Kidney (tissue), 14 donors: ENCODE data around the gene PHACTR2. TPM values are rescaled to one million over a fixed set of nuclear protein-coding genes. Genes with fewer than 3 reads are reported as not detected.

Source experiments
- DNase-seq, 5 donors: peaks; one replicate each; pipeline ENCODE4 v3.0.0-alpha.2; 2013 to 2020
- FAIRE-seq: peaks from 2 replicates; lab custom pipeline; 2012; peaks lifted over from hg19 to GRCh38; lab: Jason Lieb, UNC
- H3K27ac ChIP-seq, 2 donors: one replicate each; pipeline ENCODE4 v1.7.0; 2013; ENCODE audit warnings: low read depth in 2 of 2, low read length in 2 of 2, inconsistent platforms in 1 of 2
- H3K27me3 ChIP-seq: one replicate; pipeline ENCODE4 v1.7.1; 2013; ENCODE audit warnings: low read length, inconsistent platforms; ENCODE audit not compliant: control insufficient read depth, insufficient read depth
- H3K36me3 ChIP-seq, 3 donors: one replicate each; pipeline versions ENCODE4 v1.7.0 to v1.7.1; 2013; ENCODE audit warnings: low read length in 3 of 3, control low read depth in 1 of 3, inconsistent platforms in 1 of 3; ENCODE audit not compliant: insufficient read depth in 3 of 3, control insufficient read depth in 2 of 3
- H3K4me1 ChIP-seq, 3 donors: one replicate each; pipeline versions ENCODE4 v1.7.0 to v1.7.1; 2013; ENCODE audit warnings: low read length in 3 of 3, inconsistent platforms in 1 of 3, low read depth in 1 of 3; ENCODE audit not compliant: control insufficient read depth in 2 of 3, insufficient read depth in 2 of 3
- H3K4me3 ChIP-seq, 3 donors: one replicate each; pipeline versions ENCODE4 v1.7.0 to v1.8.1; 2013; ENCODE audit warnings: low read length in 3 of 3, control low read depth in 1 of 3, inconsistent platforms in 1 of 3
- H3K9ac ChIP-seq, 3 donors: one replicate each; pipeline versions ENCODE4 v1.7.0 to v1.7.1; 2013; ENCODE audit warnings: low read length in 3 of 3, control low read depth in 1 of 3, inconsistent platforms in 1 of 3
- H3K9me3 ChIP-seq, 3 donors: one replicate each; pipeline versions ENCODE4 v1.7.0 to v1.7.1; 2013; ENCODE audit warnings: low read length in 3 of 3, control low read depth in 1 of 3, inconsistent platforms in 1 of 3; ENCODE audit not compliant: control insufficient read depth in 2 of 3, insufficient read depth in 1 of 3
- CTCF ChIP-seq: IDR thresholded peaks from 3 replicates; pipeline ENCODE4 v1.5.1; 2012; ENCODE audit warnings: mild to moderate bottlenecking, moderate library complexity, borderline replicate concordance; ENCODE audit not compliant: insufficient read depth; ENCODE audit errors: extremely low read depth
- intact Hi-C: fragments of 100-400 bp; cut with DNase I; formaldehyde crosslinking; loops from one replicate; pipeline ENCODE4 v1.11.1; 2022
- polyA plus RNA-seq: library from polyadenylated mRNA; stranded (reverse); fragments of 350-450 nt; fragmentation: Illumina TruSeq; extraction: RNeasy Lipid Tissue Mini Kit (QIAGEN cat#74804); gene quantifications from one replicate; pipeline ENCODE4 v1.2.3, GENCODE V29; 2014; ENCODE audit warnings: low read depth, low replicate concordance; ENCODE audit not compliant: insufficient read depth
- total RNA-seq: library from RNA; stranded (reverse); fragmentation: NEBNext Ultra II Directional; extraction: Animal tissue kit (Norgen Biotek cat#: 25700); gene quantifications from one replicate; pipeline ENCODE4 v1.2.1, GENCODE V29; 2021
- donor health status: control.
- donor health status: control.
- donor health status: control.
- donor health status: control.
- donor health status: control.
- donor health status: DM: yes; HTN: yes; CAD: no.
- donor health status: Normal renal cell carcinoma (clear cell type).

PHACTR2 gene
- total and polyA plus RNA-seq, 2 donors from 2014 or later = 3.5 to 56.1 TPM

- H3K27ac ChIP-seq = peak overlapping the region; percentile 89 to 91
- no peaks in the 10 kb centered on the region for H3K27me3 ChIP-seq
- no peak for FAIRE-seq
- H3K4me1 ChIP-seq = peaks cover 0 to 6% (median 4%) of the 10 kb centered on the region in 3 donors
- peaks cover 0 to 26% (median 12%) of the 10 kb centered on the region in 3 donors for H3K36me3 ChIP-seq
- no peak for TF ChIP-seq CTCF
- intact Hi-C loops = no loop called here
- H3K9me3 ChIP-seq = no peaks in the 10 kb centered on the region
- H3K4me3 ChIP-seq = peak overlapping the region; percentile 84 to 98 (median 95)
- H3K9ac ChIP-seq = peak overlapping the region; percentile 83 to 94 (median 92)
- DNase-seq = no peak
Measured at GRCh38 chr6:143842461-143842901, 164.7 kb downstream of the PHACTR2 start.

DNA sequence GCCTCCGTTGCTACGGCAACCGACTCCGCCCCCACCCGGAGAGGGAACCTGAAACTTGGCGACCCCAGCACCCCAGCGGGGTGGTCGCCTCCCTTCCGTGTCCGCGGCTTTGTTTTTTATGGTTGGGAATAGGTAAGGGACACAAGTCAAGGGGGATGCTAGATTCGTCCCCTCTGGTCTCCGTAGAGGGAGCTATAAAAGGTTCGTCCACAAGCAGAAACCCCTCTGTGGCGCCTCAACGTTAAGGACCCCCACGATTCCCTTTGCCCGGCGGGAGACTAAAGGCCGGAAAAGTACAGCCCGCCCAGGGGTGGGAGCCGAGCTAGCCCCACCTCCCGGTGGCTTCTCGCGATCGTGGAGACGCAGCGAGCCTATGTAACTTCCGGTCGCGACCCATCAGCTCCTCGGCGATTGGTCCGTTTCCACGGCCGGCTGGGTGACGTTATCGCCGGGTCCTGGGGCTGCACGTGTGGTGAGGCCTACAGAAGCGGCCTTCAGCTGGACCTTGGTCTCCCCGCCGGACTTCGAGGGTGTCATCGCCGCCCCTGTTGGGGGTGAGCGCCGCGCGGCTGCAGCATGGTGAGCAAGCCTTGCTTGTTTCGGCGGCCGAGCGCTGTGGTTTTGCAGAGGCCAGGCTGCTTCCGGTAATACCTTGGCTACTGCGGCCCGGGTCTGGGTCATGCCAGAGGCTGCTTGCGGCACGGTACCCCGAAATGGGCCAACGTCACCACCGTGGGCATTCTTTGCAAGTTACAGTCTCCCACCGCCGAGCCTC is 165.3 kb downstream of the PHACTR2 start, which contains the start of gene LTV1:
LTV1 (plus strand) TSS at position 437 of the 775 bp plus-strand sequence; CDS start at position 577, 140 bp downstream.
- intact Hi-C loops = no loop called here
- Histone ChIP-seq H3K36me3 (peaks cover 2 to 26% (median 12%) of the 10 kb centered on the region in 3 donors), H3K27me3 (no peaks in the 10 kb centered on the region), H3K9me3 (no peaks in the 10 kb centered on the region), H3K4me3 (peak within 1 kb of the TSS; percentile 84 to 98 (median 95)), H3K27ac (peak within 1 kb of the TSS; percentile 89 to 91), H3K9ac (peak within 1 kb of the TSS; percentile 83 to 94 (median 92)), H3K4me1 (peaks cover 0 to 6% (median 4%) of the 10 kb centered on the region in 3 donors)
- peak; percentile 88 for FAIRE-seq
- TF ChIP-seq CTCF = no peak
- peak; percentile 98 to 99 (median 99) for DNase-seq

DNA sequence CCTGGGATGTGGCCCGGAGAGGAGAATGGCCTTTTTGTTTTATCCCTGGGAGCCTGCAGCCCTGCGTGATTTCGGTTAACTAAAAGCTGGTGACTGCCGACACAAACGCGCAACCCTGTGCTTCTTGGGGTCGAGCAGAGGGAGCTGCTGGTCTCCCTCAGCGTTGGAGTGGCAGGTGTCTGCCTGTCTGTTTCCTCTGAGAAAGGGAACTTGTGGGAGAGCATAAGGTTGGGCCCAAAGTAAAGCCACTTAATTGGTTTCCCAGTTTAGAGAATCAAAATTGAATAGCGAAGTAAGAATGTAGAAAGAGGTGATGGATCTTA is 165.9 kb downstream of the PHACTR2 start:
- intact Hi-C loops = no loop called here
- H3K27ac ChIP-seq = peak overlapping the region; percentile 74 to 91

More for the DNA sequence above, 165.9 kb downstream of the PHACTR2 start:
- DNase-seq (no peak), FAIRE-seq (no peak)
- H3K36me3 ChIP-seq = peaks cover 6 to 31% (median 17%) of the 10 kb centered on the region in 3 donors
- no peaks in the 10 kb centered on the region for H3K9me3 ChIP-seq
- H3K4me3 ChIP-seq = peak overlapping the region; percentile 84 to 98 (median 95)
- H3K4me1 ChIP-seq = peaks cover 0 to 6% (median 4%) of the 10 kb centered on the region in 3 donors
- peak overlapping the region; percentile 13 to 94 (median 77) for H3K9ac ChIP-seq
- no peaks in the 10 kb centered on the region for H3K27me3 ChIP-seq
- no peak for TF ChIP-seq CTCF
